ENCODE data around the gene SLC17A9. TPM values are rescaled to one million over a fixed set of nuclear protein-coding genes. Genes with fewer than 3 reads are reported as not detected.

Gene SLC17A9
- total RNA-seq, 1 experiment from 2014 or later = 16.6 TPM

DNA sequence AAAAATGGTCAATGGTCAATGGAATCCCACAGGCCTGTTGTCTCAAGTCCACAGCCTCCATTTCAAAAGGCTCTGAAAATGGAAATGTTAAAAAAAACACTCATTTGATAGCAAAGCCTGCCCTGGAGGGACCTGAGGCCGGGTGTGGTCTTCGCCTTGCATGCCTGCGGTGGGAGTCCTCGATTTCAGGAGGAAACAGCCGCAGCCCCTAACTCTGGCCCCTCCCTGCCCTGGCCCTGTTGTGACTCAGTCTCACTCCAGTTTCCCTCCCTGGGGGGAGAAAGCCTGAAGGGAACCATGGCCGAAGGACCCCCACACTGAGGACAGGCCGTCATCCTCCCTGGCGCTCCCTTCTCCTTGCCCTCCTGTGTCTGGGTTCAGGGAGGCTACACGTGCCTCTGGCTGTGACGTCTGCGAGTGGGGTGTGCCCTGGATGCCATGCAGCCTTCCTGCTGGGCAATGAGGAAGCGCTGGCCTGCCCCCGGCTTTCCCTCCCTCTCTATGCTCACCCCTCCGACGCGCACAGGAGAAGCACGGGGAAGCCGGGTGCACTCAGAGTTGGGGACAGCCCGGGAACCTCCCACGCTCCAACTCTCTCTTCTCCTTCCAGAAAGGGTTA is 45.0 kb downstream of the SLC17A9 start:
- DNase-seq (ENCODE audit: extremely low read depth, low read depth) = no peak

DNA sequence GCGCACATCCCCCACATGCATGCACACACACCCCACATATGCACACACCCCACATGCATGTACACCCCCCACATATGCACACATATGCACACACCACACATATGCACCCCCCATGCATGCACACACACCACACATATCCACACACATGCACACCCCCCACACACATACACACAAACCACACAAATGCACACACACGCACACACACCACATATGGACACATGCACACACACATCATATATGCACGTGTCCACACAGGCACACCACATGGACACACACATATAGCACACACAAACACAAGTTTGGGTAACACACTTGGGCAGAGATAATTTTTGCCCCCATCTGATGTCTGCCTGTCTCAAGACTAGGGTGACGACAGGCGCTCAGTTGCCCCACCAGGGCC is 45.9 kb downstream of the SLC17A9 start:
- no peak for DNase-seq (ENCODE audit: extremely low read depth, low read depth)

DNA sequence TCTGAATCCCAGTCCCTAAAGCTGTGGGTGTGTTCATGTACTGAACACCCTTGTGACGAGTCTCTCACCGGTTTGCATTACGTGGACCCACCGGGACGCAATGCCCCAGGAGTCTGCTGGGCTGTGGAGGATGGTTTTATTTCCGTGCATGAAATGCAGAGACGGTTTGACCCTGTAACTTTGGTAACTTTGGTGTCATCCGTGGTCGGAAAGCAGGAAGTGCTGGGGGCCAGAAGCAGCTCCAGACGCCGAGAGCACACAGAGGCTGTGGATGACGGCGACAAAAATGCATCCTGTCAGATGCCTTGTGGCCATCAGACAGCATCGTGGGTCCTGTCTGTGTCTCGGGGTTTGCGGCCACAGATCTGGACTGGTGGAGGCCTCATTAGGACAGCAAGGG is 47.1 kb downstream of the SLC17A9 start:
- DNase-seq (ENCODE audit: extremely low read depth, low read depth) = no peak

DNA sequence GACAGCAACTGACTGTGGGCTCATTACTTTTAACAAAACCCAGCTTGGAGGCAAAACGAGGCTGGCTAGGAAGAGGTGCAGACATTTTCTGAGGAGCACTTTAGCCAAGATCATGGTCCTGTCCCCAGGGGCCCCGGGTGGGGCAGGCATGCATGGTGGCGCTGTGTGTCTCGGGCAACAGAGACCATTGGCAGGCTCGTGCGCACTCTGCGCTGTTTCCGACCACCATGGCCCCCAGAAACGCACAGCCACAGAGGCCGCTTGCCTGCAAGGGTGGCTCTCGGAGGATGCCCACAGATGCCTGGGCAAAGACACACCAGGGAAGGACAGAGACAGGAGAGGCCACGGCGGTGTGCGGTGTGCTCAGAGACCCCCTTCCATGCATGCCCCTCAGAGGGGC is 47.5 kb downstream of the SLC17A9 start:
- no peak for DNase-seq (ENCODE audit: extremely low read depth, low read depth)

DNA sequence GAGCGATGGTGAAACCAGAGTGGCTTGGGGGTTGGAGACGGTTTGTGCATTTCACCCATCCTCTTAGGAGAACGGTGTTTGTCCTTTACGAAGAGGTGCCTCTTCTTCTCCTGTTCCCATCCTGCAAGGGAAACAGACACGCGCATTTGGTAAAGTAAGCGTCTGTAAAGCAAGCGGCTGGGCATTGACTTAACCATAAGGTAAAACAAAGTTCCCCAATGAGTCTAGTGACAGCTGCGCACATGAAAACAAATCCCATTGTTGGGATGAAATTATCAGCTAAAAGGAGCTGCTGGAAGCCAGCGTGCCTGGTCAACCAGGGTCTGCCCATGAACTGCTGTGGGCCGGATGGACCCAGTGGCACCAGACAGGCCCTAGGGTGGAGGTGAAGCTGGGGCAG is 48.4 kb downstream of the SLC17A9 start:
- DNase-seq (ENCODE audit: extremely low read depth, low read depth) = no peak

DNA sequence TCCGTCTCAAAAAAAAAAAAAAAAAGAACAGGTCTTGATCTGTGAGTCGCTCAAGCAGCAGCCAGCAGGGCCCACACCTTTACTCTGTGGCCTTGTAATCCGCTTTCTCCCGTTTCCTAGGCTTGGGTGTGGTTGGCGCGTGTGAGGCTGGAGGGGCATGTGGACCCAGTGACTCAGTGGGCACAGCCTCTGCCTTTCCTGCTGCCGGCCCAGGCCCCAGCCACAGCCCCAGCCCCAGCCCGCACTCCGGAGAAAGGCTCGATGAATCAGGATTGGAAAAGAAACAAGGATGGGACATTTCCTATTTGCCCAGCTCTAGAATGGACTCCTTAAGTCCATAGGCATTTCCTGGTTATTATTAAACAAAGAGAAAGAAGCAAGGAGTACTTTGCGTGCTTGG is 50.0 kb downstream of the SLC17A9 start:
- no peak for DNase-seq (ENCODE audit: extremely low read depth, low read depth)

DNA sequence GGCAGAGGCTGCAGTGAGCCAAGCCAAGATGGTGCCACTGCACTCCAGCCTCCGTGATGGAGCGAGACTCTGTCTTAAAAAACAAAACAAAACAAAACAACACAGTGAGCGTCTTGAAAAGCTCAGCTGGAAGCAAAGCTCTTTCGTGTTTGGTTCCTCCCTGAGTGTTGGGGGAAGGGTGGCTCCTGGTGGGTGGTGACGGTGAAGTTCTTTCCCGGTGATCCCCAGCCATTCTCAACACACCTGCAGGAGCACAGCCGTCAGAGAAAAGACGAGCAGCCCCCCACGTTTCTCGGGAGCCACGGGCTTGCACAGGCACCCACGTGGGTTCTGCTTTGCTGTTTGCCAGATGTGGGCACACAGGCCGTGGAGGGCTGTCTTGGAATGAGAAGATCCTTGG is 51.0 kb downstream of the SLC17A9 start:
- no peak for DNase-seq (ENCODE audit: extremely low read depth, low read depth)

DNA sequence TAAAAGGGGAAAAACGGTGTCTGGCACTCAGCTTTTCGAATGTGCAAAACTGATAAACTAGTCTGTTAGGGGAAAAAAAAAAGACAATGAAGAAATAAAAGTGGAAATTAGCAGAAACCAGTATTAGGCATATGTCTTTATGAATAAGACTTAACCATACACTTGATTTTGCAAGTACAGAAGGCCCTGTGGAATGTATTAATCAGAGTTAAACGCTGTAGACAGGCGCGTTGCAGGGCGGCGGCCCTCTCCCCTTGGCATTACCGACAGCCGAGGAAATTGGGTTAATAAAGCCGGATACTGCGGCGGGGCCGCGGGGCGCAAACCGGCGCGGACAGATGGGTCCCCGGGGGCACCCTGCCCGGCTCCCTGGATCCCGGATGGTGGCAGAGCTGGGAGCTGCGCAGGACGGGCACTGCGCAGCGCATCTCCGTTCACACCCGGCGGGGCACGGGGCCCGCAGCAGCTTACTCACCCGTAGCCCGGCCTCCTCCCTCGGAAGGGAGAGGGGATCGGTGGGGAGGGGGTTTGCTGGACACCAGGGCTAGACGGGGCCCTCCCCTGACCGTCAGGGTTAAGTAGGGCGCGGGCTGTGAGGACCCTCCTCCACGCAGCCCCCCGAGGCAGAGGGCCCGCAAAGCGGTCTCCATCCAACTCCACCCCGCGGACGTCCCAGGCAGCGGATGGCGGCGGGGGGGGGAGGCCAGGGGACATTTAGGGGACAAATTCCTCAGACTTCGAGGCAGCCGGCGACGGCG is 52.3 kb downstream of the SLC17A9 start:
- no peak for DNase-seq (ENCODE audit: extremely low read depth, low read depth)

DNA sequence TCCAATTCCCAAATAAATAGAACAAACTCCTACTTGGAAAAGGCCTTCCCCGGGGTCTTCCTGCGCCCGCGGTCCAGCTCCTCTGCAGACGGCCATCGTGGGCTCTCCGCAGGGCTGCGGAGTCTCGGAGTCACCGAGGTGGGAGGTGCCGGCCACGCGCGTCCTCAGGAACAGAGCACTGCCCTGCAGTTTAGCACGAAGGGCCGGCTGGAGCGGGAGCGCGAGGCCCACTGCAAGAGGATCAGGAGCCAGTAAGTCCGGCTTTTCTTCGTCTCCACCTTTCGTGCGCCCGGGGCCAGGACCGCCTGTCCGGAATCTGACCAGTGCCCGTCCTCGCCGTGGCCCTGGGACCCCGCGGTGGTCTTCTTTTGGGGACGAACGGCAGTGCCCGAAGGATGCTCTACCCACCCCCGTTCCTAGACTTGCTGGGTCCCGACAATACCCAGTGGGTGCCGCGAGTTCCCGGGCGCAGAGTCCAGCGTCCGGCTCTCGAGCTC is 52.9 kb downstream of the SLC17A9 start:
- DNase-seq (ENCODE audit: extremely low read depth, low read depth) = no peak

DNA sequence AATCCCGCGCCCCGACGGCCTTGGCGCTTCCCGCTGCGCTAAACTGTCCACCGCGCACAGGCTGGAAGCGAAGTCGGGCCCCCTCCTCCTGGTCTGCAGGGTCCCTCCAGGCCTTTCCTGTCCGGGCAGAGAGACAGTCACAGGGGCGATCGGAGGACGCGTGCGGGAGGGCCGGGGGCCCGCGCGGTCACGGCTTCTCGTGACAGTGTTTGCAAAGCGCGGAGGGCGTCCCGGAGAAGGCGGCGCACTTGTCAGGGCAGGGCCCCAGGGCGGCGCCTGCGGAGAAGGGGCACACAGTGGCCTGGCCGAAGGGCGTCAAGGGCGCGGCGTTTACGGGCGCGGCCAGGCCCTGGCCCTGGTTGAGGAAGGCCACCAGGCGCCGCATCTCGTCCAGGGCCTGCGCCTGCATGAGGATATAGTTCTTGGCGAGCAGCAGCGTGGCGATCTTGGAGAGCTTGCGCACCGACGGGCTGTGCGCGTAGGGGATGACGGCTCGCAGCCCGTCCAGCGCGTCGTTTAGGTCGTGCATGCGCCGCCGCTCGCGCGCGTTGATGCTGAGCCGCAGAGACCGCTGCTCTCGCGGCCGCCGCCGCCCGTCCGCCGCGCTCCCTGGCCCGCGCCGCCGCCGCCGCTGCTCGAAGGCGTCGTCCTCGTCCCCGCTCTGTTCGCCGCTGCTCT is 53.5 kb downstream of the SLC17A9 start:
- DNase-seq (ENCODE audit: extremely low read depth, low read depth) = no peak

DNA sequence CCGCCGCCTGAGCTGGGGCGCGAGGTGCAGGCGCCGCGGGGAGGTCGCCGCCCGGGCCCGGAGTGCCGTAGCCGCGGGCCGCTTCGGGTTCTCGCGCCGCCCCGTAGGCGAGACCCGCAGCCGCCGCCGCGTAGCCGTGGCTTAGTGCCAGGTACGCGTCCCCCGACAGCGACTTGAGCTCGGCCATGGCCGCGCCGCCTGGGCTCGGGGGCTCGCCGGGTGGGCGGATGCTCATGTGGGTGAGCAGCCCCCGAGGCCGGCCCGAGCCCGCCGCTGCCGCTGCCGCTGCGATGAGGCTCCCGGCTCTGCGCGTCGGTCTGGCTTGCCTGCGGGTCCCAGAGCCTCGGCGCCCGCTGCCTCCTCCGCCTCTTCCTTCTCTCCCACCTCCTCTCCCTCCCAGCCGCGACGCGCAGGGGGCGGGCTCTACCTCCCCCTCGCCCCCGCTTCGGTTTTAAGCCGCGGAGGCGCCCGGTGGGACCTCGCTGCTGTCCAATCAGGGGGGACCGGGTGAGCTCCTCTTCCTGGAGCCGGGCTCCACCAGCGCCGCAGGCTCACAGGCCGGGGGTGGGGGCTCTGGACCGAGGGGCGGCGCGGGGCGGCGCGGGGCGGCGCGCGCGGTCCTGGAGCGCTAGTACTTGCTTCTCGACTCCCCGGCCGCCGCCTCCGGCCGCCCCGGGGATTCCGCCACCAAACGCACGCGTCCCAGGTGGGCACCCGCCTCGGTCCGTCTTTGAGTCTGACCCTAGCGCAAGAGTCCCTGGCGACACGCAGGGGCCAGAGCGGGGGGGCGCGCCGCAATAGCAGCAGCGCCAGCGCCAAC is 54.2 kb downstream of the SLC17A9 start, which contains the start of gene BHLHE23:
TSS of gene BHLHE23 (minus strand) at position 425 of the 820 bp plus-strand sequence. CDS start at position 235, 190 bp downstream.
- no peak for DNase-seq (ENCODE audit: extremely low read depth, low read depth)

DNA sequence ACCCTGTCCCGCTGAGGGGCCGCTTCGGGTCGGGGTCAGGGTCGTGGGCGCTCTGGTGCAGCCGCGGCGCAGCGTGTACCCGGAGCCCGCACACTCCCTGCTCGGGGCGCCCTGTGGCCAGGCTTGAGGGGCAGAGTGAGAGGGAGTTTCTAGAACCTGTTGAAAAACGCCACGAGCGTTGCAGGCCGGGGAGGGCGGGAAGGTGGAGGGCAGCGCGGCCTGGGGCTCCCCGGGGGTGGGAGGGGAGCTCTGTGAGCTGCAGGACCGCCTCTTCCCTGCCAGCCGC is 54.8 kb downstream of the SLC17A9 start:
- DNase-seq (ENCODE audit: extremely low read depth, low read depth) = no peak

DNA sequence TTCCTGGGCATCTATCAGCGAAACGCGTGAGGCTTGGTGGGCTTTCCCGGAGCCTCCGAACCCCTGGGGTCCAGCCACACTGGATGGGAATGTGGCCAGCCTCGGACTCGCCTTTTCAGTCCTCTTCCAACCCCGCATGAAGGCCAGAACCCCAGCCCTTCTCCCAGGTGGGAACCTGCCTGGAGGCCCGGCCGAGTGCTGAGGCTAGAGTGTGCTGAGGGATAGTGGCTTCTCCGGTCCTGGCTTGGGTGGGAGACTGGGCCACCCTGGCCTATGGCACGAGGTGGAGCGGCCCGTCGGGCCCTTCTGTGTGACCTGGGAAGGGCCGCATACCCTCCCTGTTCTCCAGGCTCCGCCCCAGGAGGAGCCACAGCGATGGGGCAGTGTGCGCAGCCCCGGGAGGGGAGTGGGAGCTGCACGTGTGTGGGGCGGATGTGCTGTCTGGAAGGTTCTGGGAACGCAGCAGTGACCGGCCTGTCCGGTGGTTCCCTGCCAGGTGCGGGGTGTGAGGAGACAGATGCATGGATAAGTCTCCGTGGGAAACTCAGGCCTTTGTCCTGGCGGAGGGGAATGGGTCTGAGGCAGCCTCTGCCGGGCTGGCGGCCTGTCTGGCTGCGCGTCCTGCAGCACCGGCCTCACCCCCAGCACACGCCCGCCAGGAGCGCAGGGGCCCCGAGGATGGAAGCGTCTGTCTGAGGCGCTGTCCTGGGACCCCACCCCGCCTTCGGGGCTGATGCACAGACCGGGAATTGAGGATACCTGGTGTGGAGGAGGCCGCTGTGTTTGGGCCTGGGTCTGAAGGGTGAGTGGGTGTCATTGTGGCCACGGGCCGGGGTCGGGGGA is 55.4 kb downstream of the SLC17A9 start:
- no peak for DNase-seq (ENCODE audit: extremely low read depth, low read depth)

DNA sequence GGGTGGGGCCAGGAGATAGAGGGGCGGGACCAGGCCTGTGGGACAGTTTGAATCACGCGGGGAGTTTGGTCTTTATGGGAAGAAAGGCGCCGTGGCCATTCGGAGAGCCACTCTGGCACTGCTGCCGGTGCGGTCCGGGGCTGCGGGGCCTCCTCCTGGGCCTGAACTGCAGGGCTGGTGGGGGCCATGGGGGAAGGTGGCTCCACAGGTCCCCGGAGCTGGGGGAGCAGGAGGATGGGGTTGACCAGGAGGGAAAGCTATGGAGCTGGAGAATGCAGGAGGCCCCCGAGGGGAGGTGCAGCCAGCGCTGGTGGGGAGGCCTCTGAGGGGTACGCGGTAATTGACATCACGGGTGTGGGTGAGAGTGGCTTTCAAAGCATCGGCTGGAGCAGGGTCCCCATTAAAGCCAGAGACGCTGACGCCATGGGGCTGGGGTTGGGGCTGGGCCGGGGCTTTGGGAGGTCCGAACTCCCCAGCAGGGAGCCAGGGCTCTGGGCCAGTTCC is 56.1 kb downstream of the SLC17A9 start:
- no peak for DNase-seq (ENCODE audit: extremely low read depth, low read depth)

DNA sequence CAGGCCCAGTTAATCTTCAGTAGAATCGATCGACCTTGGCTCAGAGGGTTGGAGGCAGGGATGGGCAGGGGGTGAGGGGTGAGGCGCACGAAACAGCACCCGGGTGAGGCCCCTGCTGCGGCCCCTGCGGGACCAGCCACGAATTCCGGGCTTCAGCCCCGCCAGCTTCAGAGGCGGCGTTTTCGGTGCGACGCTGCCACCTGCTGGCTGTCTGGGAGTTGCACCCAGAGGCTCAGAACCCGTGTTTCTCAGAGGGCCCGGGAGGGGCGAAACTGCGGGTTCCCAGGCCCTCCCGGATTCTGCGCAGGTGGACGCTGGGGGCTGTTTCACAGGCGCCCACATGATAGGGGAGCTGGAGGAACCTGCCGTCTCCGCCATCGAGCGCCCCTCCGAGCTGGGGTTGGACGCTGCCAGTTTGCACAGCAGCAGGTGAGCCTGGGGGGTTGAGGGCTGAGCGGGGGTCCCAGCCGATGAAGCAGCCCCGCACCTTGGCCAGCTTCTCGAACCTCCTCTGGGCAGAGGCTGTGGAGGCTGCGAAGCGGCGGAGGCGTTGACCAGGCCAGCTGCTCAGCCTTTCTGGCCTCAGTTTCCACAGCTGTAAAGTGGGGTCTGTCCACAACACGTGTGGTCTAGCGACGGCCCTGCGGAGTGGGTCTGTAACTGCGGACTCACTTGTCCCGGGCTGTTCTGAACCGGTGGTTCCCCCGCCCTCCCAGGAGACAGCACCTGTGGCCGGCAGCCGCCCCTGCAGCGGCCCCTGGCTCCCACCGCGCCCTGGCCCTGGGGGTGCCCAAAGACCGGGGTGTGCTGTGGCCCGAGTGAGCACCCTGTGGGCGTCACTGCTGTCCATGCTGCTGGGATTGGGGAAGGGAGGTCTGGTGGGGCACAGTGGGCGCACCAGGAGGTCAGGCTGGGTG is 56.8 kb downstream of the SLC17A9 start:
- DNase-seq (ENCODE audit: extremely low read depth, low read depth) = peak; percentile 72

DNA sequence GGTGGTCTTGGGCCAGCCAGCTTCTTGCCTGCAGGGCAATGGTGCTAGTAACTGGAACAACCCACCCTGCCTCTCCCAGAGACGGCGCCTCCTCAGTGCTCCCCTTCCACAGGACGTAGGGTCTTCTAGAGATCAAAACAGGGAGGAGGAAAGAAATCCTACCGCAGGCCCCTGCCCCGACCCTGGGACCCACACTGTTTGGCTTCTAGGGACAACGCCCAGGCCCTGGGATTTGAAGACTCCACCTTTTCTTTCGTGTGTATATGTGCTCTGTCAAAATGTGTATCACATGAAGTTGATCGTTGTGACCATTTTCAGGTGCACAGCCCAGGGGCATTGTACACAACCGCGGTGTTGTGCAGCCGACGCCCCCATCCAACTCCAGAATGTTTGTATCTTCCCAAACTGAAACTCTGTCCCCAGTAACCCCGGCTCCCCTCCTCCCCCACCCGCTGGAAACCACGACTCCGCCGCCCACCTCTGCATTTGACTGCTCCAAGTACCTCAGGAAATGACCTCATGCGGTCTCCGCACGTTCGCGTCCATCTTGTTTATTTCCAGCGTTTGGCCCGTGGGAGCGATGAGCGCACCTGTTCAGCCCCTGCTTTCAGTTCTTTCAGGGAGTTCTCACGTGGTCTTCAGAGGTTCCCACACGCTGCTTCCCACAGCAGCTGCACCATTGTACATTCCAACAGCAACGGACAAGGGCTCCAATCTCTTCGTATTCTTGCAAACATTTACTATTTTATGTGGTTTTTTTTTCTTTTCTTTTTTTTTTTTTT is 57.7 kb downstream of the SLC17A9 start:
- no peak for DNase-seq (ENCODE audit: extremely low read depth, low read depth)

DNA sequence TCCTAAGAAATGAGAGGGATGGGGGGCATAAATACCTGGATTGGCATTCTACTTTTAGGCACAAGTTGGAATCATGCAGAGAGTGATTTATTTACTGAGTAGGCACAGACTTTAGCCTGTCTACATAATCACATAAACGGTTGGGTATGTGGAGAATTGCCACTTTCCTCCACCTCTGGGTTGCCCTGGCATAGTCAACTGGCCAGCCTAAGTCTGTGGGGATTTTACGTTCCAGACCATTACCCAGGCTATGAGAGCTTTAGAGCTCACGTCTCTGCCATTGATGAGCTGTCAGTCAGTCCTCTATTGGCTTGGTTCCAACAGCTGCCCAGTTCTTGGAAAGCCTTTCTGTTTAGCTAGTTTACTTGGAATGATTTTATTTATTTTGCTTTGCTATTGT is 59.3 kb downstream of the SLC17A9 start:
- DNase-seq (ENCODE audit: extremely low read depth, low read depth) = no peak

DNA sequence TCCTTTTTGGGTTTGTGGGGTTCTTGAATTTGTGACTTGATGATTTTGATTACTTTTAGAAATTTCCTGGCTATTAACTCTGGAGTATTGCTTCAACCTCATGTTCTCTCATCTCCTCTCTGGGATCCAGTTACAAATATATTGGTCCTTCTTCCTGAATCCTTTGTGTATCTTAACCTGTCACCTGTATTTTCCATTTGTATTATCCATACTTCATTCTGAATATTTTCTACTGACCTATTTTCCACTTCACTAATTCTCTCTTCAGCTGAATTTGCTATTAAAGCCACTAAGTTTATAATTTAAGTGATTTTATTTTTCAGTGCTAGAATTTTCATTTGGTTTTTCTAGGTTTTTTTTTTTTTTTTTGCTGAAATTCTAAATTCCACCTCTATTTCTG is 60.7 kb downstream of the SLC17A9 start:
- DNase-seq (ENCODE audit: extremely low read depth, low read depth) = no peak
